Stimulated activated CD4-positive, alpha-beta T cell treated with anti-CD3 and anti-CD28 coated beads, TNF-alpha, amount 100 ng/mL, for 48 hours (primary cell): ENCODE data around the gene ARIH2.

ENCODE experiments used
- DNase-seq, 3 donors: peaks; one replicate each; pipeline ENCODE4 v3.0.0-alpha.2; 2020; ENCODE audit warnings: low read depth in 3 of 3

ARIH2 gene

DNA sequence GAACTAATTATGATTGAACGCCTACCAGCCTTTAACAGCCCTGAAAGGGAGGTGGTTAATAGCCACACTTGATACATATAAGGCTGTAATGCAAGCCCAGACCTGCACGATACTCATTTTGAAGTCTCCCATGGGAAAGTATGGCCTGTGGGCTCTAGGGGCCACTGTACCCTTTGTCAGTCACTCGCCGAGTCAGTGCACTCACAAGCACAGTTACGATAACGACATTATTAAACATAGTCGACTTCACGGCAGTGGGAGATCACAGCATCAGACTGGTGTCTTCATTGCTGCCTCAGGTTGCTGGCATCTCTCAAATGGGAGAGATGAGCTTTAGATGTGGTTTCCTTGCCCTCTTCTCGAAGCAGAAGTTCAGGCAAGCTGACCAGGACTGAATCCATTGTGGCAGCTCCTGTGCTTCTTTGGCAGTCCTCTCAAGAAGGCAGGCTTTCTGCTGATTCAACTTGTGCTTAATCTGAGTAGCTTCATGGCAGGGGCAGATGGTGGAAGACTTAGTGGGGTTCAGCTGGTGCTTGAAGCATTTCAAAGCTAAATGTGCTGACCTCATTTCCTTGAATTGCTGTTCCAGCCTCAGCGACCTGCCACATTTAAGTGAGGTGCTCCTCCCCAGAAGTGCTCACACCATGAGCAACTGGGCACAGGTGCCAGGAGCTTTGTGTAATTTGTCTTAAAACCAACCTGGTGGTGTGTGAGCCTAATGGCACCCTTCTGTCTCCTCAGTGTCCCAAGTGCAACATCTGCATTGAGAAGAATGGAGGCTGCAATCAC, 55.6 kb downstream of the ARIH2 start:
- DNase-seq, result no peak

DNA sequence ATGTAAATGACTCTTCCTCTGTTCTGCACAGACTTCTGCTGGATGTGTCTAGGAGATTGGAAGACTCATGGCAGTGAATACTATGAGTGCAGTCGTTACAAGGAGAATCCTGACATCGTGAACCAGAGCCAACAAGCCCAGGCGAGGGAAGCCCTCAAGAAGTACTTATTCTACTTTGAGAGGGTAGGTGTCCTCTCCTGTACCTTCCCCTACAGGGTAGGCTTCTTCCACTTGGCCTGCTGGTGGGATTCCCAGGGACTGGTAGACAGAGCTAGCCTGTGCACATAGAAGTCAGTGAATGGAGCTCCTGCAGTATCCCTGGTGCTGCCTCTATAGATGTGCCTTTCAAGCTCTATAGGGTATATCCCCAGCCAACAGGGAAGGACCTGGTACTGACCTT, 60.8 kb downstream of the ARIH2 start:
- no peak for DNase-seq

DNA sequence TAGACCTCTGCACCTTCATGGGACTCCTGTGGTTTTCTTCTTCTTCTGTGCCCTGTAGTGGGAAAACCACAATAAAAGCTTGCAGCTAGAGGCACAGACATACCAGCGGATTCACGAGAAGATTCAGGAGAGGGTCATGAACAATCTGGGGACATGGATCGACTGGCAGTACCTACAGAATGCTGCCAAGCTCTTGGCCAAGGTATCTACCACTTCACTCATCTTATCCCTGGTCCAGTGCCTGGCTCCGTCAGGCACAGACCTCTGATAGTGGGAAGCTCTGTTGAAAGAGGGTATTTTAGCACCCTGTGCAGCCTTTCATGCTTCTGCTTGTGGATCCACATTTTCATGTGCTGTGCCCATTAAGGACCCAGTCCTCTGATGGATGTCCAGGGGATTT, 61.7 kb downstream of the ARIH2 start:
- DNase-seq, result no peak

DNA sequence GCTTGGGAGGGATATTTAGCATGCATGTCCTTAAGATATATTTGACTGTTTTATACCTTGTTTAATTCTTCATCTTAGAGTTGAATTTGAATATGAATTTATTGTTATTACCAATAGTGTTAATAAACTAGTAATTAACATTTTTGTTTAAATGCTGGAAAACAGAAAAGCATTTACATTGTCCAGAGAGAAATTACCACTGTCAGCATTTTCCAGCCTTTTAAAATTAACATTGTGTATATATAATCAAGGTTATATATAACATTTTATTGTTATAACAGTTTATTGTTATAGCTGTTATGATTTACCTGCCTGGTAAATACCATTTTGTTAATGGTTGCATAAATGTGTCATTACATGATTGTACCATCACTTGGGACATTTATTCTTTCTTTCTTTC, 63.4 kb downstream of the ARIH2 start:
- no peak for DNase-seq

DNA sequence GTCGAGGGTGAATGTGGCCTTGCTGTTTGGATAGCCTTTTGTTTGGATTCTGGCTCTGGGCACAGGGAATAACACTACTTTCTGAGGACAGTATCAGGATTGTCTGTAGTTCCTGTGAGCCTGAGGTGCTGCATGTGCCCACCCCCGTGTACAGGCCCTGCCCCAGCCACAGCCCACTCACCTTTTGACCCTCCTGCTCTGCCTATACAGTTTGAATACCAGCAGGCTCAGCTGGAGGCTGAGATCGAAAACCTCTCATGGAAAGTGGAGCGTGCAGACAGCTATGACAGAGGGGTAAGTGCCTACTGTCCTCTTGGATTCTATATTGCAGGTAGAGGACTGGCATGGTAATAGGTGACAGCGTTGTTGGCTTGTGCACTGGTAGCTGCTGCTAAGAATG, 64.0 kb downstream of the ARIH2 start:
- no peak for DNase-seq

DNA sequence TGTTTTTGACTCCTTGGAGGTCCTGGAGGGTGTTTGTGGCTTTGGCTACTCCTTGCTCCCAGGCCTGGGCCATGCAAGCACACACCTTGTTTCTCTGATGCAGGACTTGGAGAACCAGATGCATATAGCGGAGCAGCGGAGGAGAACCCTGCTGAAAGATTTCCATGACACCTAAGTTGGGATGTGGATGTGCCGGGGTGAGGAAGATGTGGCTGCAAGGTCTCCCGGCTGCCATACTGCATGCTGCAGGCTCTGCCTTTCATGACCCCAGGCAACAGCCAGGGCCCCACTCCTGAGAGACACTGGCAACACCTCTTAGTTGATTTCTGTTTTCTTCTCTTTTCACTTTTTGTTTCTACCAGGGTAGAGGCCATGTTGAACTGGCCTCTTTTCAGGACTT, 64.5 kb downstream of the ARIH2 start:
- DNase-seq, result no peak

DNA sequence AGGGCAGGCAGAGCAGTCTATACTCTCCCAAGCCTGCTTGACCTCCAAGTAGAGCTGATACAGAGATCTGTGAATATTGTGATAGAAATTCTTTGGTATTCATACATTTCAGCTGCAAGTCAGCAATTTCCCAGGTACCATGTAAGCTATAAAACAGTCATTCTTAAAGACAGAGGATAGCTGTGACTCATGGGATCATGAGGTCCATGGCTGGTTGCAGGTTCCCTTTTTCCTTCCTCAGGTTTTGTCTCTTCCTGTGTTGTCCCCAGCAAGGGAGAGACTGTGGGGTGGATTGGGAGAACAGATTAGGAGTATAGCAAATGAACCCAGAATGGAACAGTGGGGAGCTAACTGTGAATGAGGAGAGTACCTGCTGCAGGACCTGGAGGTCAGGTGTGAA, 66.0 kb downstream of the ARIH2 start:
- no peak for DNase-seq

DNA sequence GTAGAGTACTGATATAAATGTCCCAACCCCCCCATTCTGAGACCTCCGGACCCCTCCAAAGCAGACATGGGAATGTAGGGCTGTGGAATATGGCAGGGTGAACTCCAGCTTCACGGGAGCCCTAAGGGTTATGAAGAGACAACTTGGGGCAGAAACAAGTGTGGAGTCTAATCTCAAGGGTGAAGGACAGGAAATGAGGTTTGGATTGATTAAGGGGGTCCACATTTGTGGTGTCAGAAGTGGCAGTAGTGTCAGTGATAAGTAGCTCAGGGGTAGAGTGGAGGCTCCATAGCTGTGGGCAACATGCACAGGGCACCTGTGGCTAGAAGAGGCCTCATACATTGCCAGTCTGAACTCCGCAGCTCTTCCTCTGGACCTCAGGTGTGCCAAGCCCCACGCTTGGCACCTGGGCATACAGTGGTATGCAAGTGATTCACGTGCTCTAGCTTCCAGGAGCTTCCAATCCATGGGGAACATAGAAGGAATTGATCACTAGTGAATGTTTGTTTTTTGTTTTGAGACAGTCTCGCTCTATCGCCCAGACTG, 67.3 kb downstream of the ARIH2 start:
- no peak for DNase-seq

DNA sequence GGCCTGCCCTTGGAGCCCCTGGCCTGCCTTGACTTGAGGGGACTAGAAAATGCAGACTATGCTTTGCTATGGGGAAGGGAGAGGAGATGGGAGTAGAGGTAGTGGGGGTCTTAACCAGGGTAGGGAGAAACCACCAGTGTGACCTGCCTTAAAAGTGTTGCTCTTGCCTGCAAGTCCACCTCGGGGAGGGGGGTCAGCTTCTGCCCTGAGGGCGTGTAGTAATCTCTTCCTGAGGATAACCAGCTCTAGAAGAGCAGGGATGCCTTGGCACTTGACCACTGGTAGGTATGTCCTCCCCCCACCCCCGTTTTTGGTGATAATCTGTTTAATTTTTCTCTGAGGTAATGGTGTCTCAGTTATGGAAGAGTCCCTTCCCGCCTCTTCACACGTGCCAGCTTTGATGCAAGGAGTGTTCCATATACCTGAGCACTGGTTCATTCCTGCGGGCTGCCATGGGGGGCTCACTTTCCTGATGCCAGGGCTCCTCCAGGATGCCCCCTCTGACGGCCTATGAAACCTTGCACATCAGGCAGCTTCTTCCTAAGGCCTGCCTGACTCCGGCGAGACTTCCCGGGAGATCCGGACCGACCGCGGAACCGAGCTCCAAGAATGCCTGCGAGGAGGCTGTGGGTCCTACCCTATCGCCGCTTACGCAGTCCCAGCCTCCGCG, 70.6 kb downstream of the ARIH2 start:
- no peak for DNase-seq

DNA sequence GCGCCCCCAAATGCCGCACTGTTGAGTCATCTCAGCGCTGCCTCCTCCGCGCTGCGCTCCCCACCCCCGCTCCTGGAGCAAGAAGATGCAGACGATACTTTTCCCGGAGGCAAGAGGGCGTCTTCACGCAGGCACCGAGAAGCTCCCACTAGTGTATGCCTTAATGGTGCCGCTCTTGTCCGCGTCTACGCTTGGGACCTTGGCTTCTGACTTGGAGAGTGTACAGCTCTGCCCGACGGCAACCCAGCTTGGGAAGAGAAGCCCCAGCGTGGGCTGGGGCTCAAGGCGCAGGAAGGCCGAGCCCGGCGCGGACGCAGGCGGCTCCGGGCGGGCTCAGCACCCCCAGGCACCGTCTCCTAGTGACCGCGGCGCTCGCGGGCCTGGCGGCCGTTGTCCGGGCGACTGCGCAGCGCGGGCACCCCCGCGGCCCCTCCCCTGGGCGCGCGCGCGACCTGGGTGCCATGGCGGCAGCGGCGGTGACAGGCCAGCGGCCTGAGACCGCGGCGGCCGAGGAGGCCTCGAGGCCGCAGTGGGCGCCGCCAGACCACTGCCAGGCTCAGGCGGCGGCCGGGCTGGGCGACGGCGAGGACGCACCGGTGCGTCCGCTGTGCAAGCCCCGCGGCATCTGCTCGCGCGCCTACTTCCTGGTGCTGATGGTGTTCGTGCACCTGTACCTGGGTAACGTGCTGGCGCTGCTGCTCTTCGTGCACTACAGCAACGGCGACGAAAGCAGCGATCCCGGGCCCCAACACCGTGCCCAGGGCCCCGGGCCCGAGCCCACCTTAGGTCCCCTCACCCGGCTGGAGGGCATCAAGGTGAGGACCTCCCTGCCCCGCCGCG, 71.4 kb downstream of the ARIH2 start, which contains the start of gene P4HTM:
P4HTM (plus strand) TSS at position 446 of the 840 bp plus-strand sequence; CDS start at position 462, 16 bp downstream.
- DNase-seq, result peak; percentile 57 to 74 (median 67)

DNA sequence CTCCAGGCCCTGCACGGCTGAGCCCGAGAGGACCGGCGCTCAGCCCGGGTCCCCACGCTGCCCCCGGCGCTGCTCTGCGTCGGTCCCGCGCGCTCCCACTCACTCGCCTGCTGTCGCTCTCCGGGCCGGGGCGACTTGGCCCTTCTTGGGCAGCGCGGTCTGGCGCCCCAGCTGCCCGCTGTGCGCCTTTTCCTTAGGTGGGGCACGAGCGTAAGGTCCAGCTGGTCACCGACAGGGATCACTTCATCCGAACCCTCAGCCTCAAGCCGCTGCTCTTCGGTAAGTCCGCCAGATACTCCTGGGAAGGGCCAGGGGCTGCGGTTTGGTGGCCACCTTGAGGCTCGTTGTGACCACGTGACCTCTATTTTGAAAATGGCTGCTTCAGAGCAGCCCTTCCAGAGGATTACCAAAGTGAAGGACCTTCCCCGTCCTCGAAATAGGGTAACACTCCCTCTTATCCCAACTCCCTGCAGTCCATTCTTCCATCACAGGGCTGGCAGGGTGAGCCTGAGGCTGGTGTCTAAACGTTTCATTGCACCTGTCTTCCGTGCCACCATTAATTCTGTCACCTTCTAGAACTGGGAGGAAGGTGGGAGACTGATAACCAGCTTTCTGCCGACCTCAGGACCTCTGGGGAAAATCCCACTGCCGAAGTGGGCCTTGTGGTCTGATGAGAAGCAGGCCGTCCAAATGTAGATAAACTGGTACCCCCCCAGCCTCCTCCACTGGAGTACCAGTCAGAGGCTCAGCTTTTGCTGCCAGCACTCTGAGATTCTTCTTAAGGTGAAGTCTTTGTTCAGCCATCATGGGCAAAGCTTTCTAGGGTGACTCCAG, 72.2 kb downstream of the ARIH2 start:
- DNase-seq, result peak in 1 of 3 donors; percentile 37

DNA sequence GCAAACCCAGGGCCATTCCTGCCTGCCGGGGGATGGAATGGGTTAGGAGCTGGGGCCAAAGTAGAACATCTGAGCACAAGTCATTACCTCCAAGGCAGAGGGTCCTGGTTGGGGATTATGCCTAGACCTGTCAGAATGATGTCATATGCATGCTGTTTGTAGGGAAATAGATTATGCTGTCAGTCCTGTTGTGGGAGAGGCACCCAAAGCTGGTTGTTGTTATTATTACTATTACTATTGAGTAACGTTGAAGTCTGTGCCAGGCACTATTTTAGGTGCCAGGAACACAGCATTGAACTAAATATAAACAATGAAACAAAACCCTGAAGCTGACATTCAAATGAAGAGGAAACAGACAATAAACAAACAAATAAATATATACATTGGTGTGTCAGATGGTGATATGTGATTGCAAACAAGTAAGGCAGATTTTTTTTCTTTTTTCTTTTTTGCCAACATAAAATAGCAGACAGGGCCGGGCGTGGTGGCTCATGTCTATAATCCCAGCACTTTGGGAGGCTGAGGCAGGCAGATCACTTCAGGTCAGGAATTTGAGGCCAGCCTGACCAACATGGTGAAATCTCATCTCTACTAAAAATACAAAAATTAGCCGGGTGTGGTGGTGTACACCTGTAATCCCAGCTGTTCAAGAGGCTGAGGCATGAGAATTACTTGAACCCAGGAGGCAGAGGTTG, 73.4 kb downstream of the ARIH2 start:
- DNase-seq, result no peak

DNA sequence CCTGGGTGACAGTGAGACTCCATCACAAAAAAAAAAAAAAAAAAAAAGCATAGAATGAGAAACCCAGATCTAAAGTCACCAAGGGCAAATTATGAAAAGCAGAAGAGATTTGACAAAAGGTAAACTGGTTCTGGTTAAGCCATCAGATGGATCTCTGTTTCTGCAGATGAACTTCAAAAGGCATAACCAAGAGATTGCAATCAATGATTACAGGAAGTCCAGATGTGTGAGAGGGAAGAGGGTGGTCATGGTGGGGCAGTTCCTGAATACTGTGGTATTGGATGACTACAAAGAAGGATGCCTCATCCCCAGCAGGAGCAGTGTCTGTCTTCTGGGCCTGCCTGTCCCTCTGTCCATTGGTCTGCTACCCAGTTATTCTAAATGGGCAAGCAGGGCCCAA, 75.2 kb downstream of the ARIH2 start:
- no peak for DNase-seq

DNA sequence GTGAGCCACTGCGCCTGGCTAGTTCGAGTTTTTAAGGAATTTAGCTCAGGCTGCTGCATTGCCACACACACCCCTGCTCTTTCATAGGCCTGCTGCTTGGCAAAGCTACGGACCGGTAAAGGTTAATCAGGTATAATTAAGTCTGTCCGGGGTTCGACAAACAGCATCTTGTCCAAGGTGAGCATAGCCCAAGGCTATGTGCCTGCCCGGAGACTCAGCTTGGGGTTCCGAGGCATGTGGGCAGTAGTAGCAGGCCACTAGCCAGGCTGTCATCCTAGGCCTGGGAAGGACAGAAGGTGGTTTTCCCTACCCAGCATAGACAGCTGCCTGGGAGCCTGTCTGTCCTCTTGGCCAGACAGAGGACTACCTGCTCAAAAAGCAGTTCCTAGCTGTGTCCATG, 78.0 kb downstream of the ARIH2 start:
- DNase-seq, result no peak

DNA sequence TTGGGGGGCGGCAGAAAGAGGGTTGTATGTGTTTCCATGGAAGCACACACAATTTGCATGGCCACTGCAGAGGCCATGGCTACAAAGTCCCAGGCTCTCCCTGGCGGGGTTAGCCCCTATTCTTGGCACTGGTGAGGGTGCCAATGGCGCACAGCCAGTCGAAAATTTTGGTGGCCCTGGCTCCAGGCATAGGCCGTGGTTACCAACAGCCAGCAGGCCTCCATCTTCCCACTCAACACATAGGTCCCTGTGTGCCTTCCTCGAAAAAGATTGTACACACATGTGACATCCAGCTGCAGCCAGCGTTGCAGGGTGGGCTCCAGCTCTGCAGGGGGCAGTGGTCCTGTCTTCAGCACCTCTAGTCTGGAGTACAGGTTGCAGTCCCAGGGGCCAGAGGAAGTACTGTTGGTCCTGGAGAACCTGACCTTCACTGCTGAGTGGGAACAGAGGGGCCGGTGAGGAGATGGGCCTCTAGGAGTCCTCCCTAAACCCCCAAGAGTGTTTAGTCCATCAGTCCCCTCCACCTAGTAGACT, 78.5 kb downstream of the ARIH2 start:
- no peak for DNase-seq

DNA sequence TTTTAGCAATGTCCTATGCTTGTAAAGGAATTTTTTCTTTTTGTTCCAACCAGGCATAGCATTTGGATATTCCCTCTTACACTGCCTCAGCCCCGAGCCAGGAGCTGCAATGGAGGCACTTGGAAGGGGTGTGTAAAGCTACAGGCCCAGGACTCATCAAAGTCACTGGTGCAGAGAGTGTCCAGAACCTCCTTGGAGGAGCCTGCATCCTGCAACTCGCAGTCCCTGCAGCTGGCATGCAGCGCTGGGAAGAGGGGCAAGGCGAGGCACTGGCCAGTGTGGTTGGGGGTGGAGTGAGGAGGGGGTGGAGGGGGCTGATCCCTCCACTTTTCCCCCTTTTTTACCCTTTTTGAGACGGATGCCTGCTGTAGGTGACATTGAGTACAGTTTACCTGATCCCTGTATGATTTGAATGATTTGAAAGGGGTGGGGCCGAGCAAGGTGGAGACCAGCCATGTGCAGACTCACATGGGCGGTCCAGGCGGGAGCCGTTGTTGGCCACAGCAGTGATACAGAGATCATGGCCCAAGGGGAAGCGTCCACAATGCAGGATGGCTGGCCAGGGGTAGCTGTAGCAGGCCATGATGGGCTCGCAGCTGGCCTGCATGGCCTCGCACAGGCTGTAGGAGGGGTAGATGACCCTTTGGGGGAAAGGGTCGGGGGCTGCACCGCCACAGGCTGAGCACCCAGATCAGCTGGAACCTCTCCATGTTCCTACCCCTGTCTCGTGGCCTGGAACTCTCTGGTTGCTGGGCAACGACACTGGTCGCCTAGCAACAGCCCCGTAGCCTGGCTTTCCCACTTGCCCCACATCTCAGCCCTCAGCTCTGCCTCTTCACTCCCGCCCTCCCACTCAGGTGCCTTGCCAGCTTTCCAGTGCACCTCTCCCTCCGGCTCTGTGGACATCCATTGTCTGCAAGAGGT, 79.3 kb downstream of the ARIH2 start:
- no peak for DNase-seq

DNA sequence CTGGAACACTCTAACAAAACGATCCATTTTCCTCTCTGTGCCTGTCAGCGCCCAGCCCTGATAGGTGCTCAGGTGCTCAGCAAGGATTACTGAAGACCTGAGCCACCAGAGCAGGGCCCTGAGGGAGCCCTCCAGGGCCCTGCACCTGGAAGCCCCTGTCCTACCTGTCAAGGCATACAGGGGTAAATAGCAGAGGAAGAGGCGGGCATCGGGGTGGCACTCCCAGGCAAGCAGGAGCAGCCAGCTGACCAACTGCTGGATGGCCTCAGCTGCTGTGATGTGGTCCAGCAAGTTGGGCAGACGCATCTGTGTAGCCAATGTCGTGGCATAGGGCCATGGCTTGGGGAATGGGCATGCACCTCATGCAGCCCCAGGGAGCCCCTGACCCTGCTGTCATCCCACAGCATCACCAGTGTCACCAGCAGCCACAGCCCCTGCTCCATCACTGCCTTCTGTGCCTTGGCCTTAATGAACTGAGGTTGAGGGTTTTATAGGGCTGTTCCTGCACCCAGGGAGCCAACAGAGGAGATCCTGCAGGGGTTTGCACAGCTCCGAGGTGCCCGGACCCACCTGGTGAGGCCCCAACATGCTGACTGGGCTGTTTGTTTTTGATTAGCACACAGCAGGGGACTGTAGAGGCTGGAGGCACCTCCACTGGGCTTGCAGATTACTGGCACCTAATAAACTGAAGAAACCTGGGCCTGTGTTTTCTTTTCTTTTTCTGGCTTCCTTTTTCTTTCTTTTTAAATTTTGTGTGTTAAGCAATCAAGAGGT, 80.6 kb downstream of the ARIH2 start:
- no peak for DNase-seq

DNA sequence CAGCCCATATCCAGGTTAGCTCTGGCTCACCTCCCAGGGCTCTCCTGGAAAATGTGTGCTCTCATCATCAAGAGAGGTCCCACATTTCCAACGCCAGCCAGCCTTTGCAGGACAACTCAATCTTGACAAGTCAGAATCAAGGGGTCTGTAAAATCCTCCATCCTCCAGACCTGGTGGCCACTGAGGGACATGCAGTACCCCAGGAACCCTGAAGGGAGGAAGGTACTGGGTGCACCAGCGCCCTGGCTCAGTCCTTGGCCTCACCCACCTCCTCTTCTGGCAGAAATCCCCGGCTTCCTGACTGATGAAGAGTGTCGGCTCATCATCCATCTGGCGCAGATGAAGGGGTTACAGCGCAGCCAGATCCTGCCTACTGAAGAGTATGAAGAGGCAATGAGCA, 82.5 kb downstream of the ARIH2 start:
- DNase-seq, result no peak
